ENCODE results near the gene PATJ. TPM values are rescaled to one million over a fixed set of nuclear protein-coding genes. Genes with fewer than 3 reads are reported as not detected.

The PATJ gene
- total RNA-seq, 2 donors from 2014 or later: 47.8 to 64.5 TPM

DNA sequence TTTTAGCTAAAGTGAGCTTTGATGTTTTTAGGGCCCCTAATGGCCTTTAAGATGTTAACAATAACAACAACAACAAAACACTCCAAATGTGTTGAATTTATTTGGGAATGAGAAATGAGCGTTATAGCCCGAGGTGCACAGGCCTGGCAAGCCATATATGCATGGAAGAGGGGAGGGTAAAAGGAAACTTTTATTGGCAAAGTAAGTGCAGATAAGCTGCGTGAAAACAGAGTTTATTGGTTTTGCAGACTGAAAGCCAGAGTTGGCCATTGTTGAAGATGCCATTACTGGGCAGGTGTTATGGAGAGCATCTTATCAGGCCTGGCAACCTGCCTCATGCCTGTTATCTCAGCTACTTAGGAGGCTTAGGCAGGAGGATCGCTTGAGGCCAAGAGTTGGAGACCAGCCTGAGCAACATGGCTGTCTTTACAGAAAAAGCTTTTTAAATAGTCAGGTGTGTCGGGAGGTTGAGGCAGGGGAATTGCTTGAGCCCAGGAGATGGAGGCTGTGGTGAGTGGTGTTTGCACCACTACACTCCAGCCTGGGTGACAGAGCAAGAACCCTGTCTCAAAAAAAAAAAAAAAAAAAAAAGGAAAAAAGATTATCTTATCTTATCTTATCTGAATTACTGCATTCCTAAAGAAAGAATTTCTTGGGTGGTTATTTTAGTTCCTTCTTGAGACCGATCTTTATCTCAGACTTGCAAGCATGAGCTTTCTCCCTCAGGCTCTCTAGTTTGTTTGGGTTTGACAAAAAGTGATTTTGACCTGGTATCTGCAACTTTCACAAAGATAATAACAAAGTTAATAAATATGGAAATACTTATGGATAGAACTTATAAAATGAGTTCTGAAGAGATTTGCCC lies 1.7 kb downstream of the PATJ start:
- Histone ChIP-seq H3K27me3 (replicated peaks; ENCODE audit: insufficient read depth) (no peaks in the 10 kb centered on the region), H3K36me3 (no peaks in the 10 kb centered on the region), H3K9me3 (no peaks in the 10 kb centered on the region), H3K4me3 (peak overlapping the region; percentile 78), H3K4me1 (ENCODE audit: control insufficient read depth in 1 of 2, low read depth in 2 of 2) (peaks cover 21 to 48% of the 10 kb centered on the region in 2 donors), H3K27ac (peak overlapping the region; percentile 92 to 99)
- no peak for DNase-seq (ENCODE audit: low spot score)
- no peak for ATAC-seq (ENCODE audit: insufficient number of reproducible peaks, low FRiP score, low read depth)
- TF ChIP-seq, protein P1, sequence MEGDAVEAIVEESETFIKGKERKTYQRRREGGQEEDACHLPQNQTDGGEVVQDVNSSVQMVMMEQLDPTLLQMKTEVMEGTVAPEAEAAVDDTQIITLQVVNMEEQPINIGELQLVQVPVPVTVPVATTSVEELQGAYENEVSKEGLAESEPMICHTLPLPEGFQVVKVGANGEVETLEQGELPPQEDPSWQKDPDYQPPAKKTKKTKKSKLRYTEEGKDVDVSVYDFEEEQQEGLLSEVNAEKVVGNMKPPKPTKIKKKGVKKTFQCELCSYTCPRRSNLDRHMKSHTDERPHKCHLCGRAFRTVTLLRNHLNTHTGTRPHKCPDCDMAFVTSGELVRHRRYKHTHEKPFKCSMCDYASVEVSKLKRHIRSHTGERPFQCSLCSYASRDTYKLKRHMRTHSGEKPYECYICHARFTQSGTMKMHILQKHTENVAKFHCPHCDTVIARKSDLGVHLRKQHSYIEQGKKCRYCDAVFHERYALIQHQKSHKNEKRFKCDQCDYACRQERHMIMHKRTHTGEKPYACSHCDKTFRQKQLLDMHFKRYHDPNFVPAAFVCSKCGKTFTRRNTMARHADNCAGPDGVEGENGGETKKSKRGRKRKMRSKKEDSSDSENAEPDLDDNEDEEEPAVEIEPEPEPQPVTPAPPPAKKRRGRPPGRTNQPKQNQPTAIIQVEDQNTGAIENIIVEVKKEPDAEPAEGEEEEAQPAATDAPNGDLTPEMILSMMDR (IDR thresholded peaks at IDR 0.05): no peak

DNA sequence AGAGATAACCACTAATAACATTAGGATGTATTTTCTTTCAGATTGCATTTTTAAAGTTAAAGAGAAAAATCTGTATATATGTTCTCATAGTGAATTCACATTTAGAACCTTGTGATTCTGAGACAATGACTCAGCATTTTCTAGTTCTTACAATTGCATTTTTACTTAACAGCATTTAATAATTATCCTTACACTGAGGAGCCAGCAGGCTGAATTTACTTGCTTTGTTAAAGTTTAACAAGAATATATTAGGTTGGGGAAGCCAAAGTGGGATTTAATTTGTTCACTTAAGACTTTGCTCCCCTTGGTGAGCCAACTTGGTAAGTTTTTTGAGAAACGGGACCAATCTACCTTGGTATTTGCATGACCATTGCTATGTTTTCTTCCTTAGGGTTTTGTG lies 4.5 kb downstream of the PATJ start:
- Histone ChIP-seq H3K27ac (peak overlapping the region; percentile 66 to 67), H3K4me3 (peak overlapping the region; percentile 45), H3K4me1 (ENCODE audit: control insufficient read depth in 1 of 2, low read depth in 2 of 2) (peaks cover 18 to 39% of the 10 kb centered on the region in 2 donors), H3K9me3 (no peaks in the 10 kb centered on the region), H3K36me3 (no peaks in the 10 kb centered on the region), H3K27me3 (replicated peaks; ENCODE audit: insufficient read depth) (no peaks in the 10 kb centered on the region)
- TF ChIP-seq, protein P1 (IDR thresholded peaks at IDR 0.05): no peak
- ATAC-seq (ENCODE audit: insufficient number of reproducible peaks, low FRiP score, low read depth) (no peak), DNase-seq (ENCODE audit: low spot score) (no peak)

DNA sequence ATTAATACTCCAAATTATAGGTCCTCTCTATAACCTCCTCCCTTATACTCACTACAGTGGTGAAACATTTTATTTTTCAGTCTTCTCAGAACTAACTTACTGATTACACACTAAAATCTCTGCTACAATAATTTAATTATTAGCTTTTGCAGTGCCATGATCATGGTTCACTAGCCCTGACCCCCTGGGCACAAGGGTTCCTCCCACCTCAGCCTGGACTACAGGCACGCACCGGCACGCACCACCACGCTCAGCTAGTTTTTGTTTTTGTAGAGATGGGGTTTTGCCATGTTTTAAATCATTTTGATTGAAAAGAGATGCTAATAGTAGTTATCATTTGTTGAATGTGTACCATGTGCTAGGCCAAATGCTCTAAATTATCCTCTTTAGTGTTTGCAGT lies 6.3 kb downstream of the PATJ start:
- ATAC-seq (ENCODE audit: insufficient number of reproducible peaks, low FRiP score, low read depth) (no peak), DNase-seq (ENCODE audit: low spot score) (no peak)
- Histone ChIP-seq H3K27me3 (replicated peaks; ENCODE audit: insufficient read depth) (no peaks in the 10 kb centered on the region), H3K4me3 (no peak overlapping the region), H3K9me3 (no peaks in the 10 kb centered on the region), H3K4me1 (ENCODE audit: control insufficient read depth in 1 of 2, low read depth in 2 of 2) (peaks cover 17 to 33% of the 10 kb centered on the region in 2 donors), H3K36me3 (no peaks in the 10 kb centered on the region), H3K27ac (no peak overlapping the region)
- TF ChIP-seq, protein P1 (IDR thresholded peaks at IDR 0.05): no peak

DNA sequence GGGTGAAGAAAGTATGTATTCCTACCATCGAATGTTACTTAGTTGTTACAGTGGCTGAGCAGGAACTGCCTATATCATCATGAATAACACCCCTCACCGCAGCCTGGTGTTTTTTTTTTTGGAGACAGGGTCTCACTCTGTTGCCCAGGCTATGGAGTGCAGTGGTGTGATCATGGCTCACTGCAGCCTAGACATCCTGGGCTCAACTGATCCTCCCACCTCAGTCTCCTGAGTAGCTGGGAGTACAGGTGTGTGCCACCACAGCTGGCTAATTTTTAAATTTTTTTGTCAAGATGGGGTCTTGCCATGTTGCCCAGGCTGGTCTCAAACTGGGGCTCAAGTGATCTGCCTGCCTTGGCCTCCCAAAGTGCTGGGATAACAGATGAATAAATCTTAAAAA lies 7.3 kb downstream of the PATJ start:
- DNase-seq (ENCODE audit: low spot score) (no peak), ATAC-seq (ENCODE audit: insufficient number of reproducible peaks, low FRiP score, low read depth) (no peak)
- TF ChIP-seq, protein P1 (IDR thresholded peaks at IDR 0.05): no peak
- no peak overlapping the region for H3K4me3 ChIP-seq
- H3K36me3 ChIP-seq: no peaks in the 10 kb centered on the region
- H3K9me3 ChIP-seq: no peaks in the 10 kb centered on the region
- peaks cover 10 to 23% of the 10 kb centered on the region in 2 donors for H3K4me1 ChIP-seq (ENCODE audit: control insufficient read depth in 1 of 2, low read depth in 2 of 2)
- no peak overlapping the region for H3K27ac ChIP-seq
- no peaks in the 10 kb centered on the region for H3K27me3 ChIP-seq (replicated peaks; ENCODE audit: insufficient read depth)

DNA sequence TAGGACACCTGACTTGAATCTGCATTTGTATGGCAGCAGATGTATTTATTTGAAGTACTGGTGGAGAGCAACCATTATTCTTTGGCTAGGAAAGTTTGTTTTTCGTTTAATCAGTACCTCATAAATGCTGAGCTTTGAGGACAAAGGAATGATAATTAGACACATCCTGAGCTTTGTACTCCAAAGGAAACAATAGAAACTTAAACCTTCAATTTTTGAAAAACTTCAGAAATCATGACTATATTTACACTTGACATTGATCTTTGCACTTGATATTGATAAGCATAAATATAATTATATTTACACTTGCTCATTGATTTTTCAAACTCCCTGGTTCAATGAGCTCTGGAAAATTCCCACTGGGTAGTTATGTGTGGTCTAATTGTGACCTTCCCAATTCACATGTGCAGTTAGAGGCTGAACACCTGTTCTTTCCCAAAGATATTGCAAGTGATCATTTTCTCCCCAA lies 10.7 kb downstream of the PATJ start:
- Histone ChIP-seq H3K27ac (no peak overlapping the region), H3K27me3 (replicated peaks; ENCODE audit: insufficient read depth) (no peaks in the 10 kb centered on the region), H3K9me3 (no peaks in the 10 kb centered on the region), H3K36me3 (no peaks in the 10 kb centered on the region), H3K4me1 (ENCODE audit: control insufficient read depth in 1 of 2, low read depth in 2 of 2) (peaks cover 0 to under 1% of the 10 kb centered on the region in 2 donors), H3K4me3 (no peak overlapping the region)
- ATAC-seq (ENCODE audit: insufficient number of reproducible peaks, low FRiP score, low read depth) (no peak), DNase-seq (ENCODE audit: low spot score) (no peak)
- TF ChIP-seq, protein P1 (IDR thresholded peaks at IDR 0.05): no peak

Measured in thoracic aorta (tissue), 2 donors.